Activated CD8-positive, alpha-beta memory T cell treated with anti-CD3 and anti-CD28 coated beads for 24 hours (primary cell): ENCODE results near the gene LLGL1.
"Not testable (repeated sequence)": the region's sequence is repeated elsewhere in the genome, so short reads cannot be mapped to it uniquely, and the experiment has no call there.

Experiments
- DNase-seq: peaks from one replicate; pipeline ENCODE4 v3.0.0-alpha.2; 2020

LLGL1 gene

DNA sequence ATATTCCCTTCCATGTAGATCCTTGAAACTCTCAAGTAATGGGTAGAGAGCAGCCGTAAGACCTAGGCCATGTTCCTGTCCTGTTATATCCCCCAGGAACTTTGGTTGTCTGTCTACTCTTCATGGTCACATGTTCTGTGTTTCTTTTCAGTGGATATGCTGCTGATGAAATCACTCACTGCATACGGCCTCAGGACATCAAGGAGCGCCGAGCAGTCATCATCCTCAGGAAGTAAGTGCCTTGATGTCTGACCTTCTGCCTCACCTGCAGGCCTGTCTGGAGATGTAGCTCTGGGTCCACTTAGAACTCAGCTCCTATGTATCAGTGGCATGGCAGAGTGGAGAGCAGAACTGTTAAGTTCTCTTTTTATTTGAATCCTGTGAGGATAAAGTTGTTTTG, 30.6 kb upstream of the LLGL1 start:
- DNase-seq, result no peak

GRCh38 chr17:18195246-18195645, 30.2 kb upstream of the LLGL1 start:
- DNase-seq, result no peak

- no peak for DNase-seq
Measured at GRCh38 chr17:18197535-18198194, 27.8 kb upstream of the LLGL1 start.

DNA sequence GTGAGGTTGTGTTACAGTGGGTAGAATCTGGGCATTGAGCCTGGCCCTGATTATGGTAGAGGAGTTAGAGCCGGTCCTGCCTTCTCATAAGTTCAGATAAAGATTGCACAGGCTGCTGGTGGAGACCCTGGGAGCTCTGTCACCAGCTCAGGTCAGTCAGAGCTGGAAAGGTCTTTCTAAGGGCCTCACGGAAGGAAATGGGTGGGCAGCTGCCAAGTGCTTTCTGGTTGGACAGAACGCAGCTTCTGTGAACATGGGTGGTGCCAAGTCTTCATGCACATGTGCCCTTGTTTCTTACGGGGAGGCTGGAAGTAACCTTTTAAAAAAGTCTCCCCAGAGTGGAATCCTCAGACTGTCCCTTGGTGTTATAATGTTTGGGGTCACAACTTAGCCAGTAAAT, 26.9 kb upstream of the LLGL1 start:
- no peak for DNase-seq

GRCh38 chr17:18201108-18201507, 24.3 kb upstream of the LLGL1 start:
- no peak for DNase-seq

DNA sequence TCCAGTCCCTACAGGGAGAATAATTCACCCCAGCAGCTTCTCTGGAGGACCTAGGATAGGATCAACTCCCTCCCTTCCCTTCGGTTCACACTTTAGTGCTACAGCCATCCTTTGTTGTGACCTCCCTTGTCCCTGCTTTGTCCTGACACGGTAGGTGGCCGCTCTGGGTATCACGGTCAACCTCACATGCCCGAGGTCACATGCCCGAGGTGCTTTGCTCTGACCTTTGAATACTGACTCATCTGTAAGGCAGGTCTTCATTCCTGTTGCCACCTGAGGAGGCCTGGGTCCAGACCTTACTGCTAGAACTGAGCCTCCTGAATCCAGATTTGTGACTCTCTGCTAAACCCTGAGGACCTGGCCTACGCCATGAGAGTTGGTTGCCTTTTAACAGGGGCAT, 22.1 kb upstream of the LLGL1 start:
- no peak for DNase-seq

GRCh38 chr17:18205861-18206260, 19.6 kb upstream of the LLGL1 start:
- DNase-seq, result no peak

GRCh38 chr17:18206962-18207361, 18.5 kb upstream of the LLGL1 start:
- no peak for DNase-seq

- no peak for DNase-seq
Measured at GRCh38 chr17:18208092-18208491, 17.3 kb upstream of the LLGL1 start.

- no peak for DNase-seq
Measured at GRCh38 chr17:18213666-18214270, 11.7 kb upstream of the LLGL1 start.

DNA sequence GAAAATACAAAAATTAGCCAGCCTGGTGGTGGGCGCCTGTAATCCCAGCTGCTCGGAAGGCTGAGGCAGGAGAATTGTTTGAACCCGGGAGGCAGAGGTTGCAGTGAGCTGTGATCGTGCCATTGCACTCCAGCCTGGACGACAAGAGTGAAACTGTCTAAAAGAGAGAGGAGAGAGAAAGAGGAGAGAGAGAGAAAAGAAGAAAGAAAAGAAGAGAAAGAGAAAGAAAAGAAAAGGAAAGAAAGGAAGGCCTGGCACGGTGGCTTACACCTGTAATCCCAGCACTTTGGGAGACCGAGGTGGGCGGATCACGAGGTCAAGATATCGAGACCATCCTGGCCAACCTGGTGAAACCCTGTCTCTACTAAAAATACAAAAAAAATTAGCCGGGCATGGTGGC, 8.5 kb upstream of the LLGL1 start:
- DNase-seq, result not testable (repeated sequence)

- peak; percentile 90 for DNase-seq
Measured at GRCh38 chr17:18217412-18218015, 7.9 kb upstream of the LLGL1 start.

DNA sequence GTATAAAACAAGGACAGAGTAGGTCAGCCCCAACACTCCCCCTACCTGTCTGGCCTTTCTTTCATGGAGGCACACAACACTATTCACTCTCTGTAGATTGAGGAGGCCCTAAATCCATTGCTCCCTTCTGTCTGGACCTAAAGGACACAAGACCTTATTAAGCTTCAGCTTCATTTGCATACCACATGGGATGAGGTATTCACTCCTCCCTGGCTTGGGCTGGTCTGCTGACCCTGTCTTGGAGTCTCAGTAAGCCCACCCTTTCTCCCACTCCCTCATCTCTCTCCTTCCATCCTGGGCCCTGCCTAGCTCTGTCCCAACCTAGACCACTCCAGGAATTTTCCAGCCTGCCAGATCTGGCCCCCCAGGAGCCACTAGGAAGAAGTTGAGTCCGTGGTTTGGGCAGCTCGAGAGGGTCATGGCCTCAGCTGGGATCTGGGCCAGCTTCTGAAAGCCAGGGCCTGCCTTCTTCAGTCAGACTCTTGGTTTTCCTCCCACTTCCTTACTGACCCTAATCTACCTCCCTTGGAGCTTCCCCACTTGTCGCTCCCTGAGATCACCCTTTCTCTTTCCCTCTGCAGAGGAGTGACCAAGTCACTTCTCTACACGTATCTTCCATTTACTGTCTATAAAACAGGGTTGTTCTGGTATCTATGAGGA, 6.5 kb upstream of the LLGL1 start:
- no peak for DNase-seq

DNA sequence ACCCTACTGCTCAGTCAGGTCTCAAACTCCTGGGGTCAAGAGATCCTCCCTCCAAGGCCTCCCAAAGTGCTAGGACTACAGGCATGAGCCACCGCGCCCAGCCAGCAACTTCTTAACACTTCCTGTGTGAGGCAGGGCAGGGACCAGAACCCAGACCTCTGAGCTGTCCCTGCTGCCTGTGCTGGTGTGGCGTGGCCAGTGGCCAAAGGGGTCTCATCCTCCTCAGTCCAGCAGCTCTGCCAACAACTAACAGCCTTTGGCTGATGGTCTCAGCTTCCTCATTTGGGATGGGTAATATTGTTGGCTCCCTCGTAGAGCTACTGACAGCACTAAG, 1.4 kb upstream of the LLGL1 start:
- no peak for DNase-seq

DNA sequence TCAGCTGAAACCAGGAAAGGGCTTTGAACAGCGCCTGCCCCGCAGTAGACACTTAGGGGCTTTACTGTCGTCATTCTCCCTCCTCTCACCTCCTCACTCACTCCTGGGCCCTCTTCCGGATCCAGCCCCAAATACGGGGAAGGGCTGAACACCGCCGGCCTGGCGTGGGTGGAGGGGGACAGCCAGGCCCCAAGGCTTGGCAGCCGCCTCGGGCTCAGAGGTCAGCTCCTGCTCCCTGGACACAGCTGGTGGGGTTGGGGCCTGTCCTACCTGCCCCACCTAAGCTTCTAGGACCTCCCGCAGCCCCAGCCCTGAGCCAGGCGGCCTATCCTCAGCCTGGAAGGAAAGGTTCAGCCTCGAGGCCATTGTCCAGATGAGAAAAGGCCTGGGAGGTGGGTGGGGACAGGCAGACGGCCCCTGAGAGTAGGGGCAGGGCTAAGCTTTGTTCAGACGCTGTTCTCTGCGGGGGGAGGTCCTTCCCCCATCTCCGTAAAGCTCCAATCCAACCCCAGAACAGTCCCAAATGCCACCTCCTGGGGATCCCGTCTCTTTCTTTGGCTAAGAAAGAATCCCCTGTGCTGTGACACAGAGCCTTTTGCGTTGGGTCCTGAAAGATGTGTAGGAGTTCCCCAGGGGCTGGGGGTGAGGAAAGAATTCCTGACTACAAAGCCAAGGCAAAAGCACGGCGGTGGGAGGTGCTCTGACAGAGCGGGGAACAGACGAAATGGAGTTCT, 881 bp upstream of the LLGL1 start:
- no peak for DNase-seq

- peak; percentile 73 for DNase-seq
Measured at GRCh38 chr17:18225642-18226283, 328 bp downstream of the LLGL1 start.

DNA sequence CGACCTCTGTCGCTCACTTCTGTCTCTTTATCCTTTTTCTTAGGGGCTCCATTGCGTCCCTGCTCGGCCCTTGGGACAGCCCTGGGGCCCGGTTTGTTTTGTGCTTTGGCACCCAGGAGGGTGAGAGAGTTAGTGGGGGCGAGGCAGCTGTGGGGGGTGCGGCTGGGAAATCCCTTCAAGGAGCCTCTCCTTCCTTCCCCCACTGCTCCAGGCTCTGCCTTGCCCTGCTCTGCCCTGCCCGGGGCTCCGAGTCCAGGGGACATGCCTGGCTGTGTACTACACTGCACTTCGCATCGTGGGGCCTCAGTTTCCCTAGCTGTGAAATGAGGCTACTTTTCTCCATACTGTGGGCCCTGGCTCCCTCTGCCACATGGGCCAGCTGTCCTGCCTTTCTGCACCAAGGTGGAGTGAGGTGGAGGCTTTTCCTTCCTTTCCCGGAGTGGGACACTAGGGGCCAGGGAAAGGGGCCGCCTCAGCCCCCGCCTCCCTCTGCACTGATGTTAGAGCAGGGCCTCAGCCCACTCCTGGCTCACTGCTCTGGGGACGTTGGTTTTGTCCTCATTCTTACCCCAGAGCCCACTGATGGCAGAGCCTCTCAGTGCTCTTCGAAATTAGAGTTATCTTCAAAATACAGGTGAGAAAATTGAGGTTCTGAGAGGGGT, 980 bp downstream of the LLGL1 start:
- DNase-seq, result no peak

GRCh38 chr17:18227635-18228034, 2.2 kb downstream of the LLGL1 start:
- no peak for DNase-seq

DNA sequence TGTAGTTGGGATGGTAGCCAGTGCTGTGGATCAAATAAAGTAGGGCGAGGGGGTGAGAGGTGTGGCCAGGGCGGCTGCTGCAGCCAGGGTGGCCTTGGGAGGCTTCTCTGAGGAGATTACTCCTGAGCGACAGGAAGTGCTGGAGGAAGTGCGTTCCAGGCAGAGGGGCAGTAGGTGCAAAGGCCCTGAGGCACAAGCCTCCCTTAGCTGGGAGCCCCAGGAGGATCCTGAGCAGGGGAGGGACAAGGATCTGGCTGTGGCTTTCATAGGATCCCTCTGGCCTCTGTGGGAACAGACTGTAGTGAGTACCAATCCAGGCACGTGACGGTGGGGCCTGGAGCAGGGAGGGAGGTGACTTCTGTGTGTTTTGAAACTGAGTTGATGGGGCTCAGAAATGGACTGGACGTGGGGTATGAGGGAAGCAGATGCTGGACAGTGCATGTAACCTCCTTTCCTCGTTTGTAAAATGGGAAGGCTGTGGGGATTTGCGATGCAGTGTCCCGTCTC, 2.8 kb downstream of the LLGL1 start:
- no peak for DNase-seq

- DNase-seq, result no peak
Measured at GRCh38 chr17:18229254-18229653, 3.8 kb downstream of the LLGL1 start.

GRCh38 chr17:18229771-18230170, 4.3 kb downstream of the LLGL1 start:
- DNase-seq, result no peak
